Activated CD8-positive, alpha-beta memory T cell treated with anti-CD3 and anti-CD28 coated beads for 1 hour (primary cell): ENCODE results near the gene AKAP13.
"Not testable (repeated sequence)": the region's sequence is repeated elsewhere in the genome, so short reads cannot be mapped to it uniquely, and the experiment has no call there.

ENCODE experiments used
- DNase-seq, 2 donors: peaks; one replicate each; pipeline ENCODE4 v3.0.0-alpha.2; 2020; ENCODE audit warnings: low read depth in 1 of 2; ENCODE audit errors: extremely low read depth in 1 of 2

AKAP13 gene

DNA sequence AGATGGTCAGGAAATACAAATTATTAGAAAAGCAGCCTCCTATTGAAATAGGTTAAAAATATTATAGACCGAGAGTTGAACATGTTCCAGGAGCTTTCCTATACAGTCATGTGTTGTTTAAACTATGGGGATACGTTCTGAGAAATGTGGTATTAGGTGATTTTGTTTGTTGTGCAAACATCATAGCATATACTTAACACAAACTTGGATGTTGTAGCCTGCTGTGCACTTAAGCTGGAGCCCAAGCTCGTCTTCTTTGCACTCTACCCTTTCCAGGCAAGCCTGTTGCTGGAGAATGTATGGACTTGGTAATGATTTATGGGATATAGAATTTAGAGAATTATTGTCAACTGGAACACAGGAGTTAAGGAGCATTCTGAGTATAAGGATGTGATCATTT lies 140.2 kb downstream of the AKAP13 start:
- no peak for DNase-seq

GRCh38 chr15:85523530-85523929 lies 143.1 kb downstream of the AKAP13 start:
- DNase-seq = no peak

GRCh38 chr15:85525755-85526154 lies 145.4 kb downstream of the AKAP13 start:
- no peak for DNase-seq

GRCh38 chr15:85527895-85528294 lies 147.5 kb downstream of the AKAP13 start:
- DNase-seq = no peak

- no peak for DNase-seq
Observed at GRCh38 chr15:85530079-85530478, 149.7 kb downstream of the AKAP13 start.

GRCh38 chr15:85531083-85531482 lies 150.7 kb downstream of the AKAP13 start:
- DNase-seq = no peak

DNA sequence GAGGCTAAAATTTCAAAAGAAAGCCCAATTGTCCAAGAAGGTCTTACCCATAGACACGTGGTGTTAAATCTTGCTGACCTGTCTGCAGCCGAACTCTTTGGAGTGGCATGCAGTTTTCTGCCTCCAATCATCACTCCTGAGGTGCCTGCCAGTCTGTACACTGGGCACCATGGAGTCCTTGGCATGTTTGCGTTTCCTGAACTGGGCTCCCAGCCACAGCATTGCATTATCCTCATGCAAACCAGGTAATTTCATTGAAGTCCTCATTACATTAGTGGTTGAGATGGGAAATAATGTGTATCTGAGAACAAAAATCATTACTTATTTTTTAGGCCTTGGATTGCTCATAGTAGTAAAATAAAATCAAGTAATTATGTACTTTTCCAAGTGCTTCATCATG lies 152.3 kb downstream of the AKAP13 start:
- DNase-seq = no peak

GRCh38 chr15:85534031-85534430 lies 153.6 kb downstream of the AKAP13 start:
- no peak for DNase-seq

DNA sequence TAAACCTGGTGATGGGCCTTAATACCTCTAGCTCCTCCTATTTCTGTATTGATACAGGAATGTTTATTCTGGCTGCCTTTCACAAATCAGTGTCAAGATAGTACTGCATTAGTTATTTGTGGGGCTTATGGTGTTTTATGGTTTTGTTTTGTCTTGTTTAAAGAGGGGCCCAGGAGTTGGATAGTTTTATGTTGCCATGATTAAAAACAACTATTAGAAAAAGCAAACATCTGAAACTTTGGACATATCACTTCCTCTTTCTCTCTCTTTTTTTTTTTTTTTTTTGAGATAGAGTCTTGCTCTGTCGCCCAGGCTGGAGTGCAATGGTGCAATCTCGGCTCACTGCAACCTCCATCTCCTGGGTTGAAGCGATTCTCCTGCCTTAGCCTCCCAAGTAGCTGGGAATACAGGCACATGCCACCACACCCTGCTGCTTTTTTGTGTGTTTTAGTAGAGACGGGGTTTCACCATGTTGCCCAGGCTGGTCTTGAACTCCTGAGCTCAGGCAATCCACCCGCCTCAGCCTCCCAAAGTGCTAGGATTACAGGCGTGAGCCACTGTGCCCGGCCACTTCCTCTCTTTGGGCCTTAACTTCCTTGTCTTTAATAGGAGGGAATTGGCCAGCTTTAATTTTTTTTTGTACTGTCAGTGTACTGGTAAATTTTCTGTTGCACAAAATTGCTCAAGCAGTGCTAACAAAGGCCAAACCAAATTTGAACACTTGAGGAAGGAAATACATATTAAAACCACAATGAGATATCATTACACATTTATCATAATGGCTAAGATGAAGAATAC lies 155.3 kb downstream of the AKAP13 start:
- DNase-seq = not testable (repeated sequence)

- DNase-seq = no peak
Observed at GRCh38 chr15:85536341-85536740, 155.9 kb downstream of the AKAP13 start.

DNA sequence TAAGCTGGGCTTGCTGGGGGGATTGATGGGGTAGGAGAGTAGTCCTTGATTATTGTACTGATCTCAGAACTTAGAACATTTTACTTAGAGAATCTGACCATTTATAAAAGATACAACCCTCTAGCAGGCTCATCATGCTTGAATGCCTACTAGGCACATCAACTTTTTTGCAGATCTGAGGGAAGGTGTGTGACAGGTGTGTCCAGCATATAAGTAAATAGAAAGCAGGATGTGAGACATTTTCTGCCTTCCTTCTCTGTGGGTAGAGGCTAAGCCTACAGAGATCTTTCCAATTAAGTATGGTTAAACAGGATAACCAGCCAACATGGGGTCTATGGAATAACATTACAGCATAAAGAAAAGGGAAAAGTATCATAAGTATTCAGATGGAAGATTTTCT lies 159.1 kb downstream of the AKAP13 start:
- no peak for DNase-seq

DNA sequence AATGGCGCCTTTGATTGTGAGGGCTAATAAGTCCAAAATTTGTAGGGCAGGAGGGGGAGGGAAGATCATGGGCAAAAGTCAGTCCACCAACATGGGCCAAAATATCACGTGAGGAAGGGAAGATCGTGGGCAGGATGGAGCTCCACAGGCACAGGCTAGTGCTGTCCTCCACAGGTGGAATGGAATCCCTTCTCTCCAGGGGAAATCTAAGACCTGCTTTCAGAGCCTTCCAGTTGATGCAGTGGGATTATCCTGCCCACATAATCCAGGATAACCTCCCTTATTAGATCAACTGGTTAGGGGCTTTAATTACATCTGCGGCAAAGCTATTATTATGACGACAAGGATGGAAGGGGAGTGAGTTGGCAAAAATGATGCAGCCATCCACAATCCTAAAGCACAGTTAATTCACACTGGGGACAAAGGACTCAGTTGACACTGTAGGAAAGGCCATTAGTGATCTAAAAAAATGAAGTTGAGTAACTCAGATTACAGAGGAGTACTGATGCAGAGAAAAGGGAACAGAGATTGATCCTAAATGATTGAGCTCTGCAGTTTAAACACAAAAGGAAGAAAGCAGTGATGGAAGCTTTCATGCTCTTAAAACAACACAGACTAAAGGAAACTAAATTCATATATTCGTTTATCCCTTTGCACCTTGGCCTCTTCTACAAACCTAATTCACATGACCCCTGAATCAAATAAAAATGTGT lies 159.8 kb downstream of the AKAP13 start:
- DNase-seq = no peak

- no peak for DNase-seq
Observed at GRCh38 chr15:85541744-85542143, 161.3 kb downstream of the AKAP13 start.

DNA sequence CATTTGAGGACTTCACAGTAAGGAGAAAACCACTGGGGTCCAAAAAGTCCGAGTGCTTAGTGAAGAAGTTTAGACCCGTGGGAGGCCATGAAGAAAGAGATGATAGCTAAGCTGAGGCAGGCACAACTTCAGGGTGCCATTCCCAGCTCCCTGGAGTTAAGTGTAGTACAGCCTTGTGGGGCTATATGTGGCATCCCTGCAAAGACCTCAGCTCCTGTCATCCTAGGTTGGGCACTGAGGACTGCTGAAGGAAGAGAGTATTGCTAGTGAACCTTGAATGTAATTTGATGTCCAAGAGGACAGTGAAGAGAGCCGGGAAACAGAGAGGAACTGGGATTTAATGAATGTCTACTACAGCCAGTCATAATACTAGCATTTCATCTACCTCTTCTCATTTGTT lies 162.1 kb downstream of the AKAP13 start:
- DNase-seq = no peak

DNA sequence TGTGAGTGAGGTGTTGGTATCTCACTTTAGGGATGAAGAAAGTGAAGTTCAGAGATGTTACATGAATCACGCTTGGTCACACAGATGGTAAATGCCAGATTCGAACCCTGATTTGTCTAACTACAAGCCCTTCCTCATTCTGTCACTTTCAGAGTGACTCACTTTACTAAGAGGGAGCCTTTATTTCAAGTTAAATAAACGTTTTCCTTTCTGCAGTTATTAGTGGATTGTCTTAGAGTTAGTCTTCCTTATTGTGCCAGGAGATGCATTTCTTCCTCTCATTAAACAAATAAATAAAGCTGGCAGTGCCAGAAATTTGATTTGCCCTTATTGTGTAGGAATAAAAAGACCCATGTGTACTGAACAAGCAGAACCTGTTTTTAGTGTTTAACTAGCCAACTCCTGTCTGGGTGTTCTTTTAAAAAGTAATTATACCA lies 162.5 kb downstream of the AKAP13 start:
- no peak for DNase-seq

- DNase-seq = peak; percentile 12 to 14
Observed at GRCh38 chr15:85543741-85544155, 163.3 kb downstream of the AKAP13 start.

GRCh38 chr15:85545185-85545584 lies 164.8 kb downstream of the AKAP13 start:
- DNase-seq = no peak

DNA sequence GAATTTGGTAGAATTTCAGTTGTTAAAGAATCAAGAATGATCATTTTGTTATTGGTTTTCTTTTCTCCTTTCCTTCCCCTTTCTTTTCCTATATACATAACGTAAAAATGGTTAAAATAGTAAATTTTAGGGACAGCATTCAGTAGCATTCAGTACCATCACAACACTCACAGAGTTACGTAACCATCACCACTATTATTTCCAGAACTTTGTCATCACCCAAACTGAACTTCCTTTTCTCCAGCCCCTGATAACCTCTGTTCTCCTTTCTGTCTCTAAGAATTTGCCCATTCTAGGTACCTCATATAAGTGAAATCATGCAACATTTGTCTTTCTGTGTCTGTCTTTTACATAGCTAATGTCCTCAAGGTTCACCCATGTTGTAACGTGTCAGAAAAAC lies 165.3 kb downstream of the AKAP13 start:
- DNase-seq = no peak

GRCh38 chr15:85547386-85547785 lies 167.0 kb downstream of the AKAP13 start:
- no peak for DNase-seq

- no peak for DNase-seq
Observed at GRCh38 chr15:85550283-85550682, 169.9 kb downstream of the AKAP13 start.

DNA sequence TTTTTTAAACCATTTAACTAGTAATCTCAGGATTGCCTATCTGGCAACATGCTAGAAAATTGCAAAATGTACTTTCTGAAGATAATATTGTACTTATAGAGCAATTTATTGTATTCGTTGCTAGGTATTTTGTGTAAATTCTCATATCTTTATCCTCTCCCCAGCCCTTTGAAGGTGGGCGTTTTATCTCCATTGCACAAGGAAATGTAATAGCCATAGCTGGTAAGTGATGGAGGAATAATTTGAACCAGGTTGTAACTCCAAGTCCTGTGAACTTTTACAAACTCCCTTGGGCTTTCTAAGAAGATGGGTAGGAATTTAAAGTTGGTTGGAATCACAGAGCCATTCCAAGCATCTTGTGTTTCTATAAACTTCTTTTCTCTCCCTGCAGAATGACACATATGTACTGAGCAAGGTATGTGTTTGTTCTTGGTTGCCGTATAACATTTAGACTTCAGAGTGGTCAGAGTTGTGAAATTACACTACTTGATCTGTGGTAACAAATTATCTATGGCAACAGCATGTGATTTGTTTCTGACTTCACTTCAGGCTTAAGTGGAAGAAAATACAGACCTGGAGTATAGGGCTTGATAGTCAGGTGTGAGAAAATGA lies 170.9 kb downstream of the AKAP13 start:
- no peak for DNase-seq
